Large intestine (tissue), 3 donors: ENCODE measurements around the gene ZNF366. TPM values are rescaled to one million over a fixed set of nuclear protein-coding genes. Genes with fewer than 3 reads are reported as not detected.

Experiments used
- DNase-seq, 2 donors: peaks; one replicate each; pipeline versions ENCODE4 v3.0.0 to v3.0.0-alpha.2; 2013
- H3K27ac ChIP-seq: one replicate; pipeline ENCODE4 v1.5.1; 2013; ENCODE audit warnings: low read length
- H3K27me3 ChIP-seq: 2 replicates; pipeline ENCODE4 v1.6.1; 2013; ENCODE audit warnings: low read length; ENCODE audit not compliant: control insufficient read depth, insufficient read depth
- H3K36me3 ChIP-seq: 2 replicates; pipeline ENCODE4 v1.6.1; 2013; ENCODE audit warnings: low read length; ENCODE audit not compliant: control insufficient read depth, insufficient read depth
- H3K4me1 ChIP-seq: one replicate; pipeline ENCODE4 v1.6.1; 2013; ENCODE audit warnings: low read length; ENCODE audit not compliant: control insufficient read depth, insufficient read depth
- H3K4me3 ChIP-seq: one replicate; pipeline ENCODE4 v1.5.1; 2013; ENCODE audit warnings: low read length
- H3K9me3 ChIP-seq: one replicate; pipeline ENCODE4 v1.6.1; 2013; ENCODE audit warnings: mild to moderate bottlenecking, low read depth, low read length, moderate library complexity; ENCODE audit not compliant: control insufficient read depth
- WGBS: methylation state at CpG from one replicate; pipeline ENCODE4 v1.1.5; 2013; ENCODE audit warnings: low lambda C conversion rate; ENCODE audit not compliant: insufficient coverage; 5-methylcytosine and 5-hydroxymethylcytosine counted together
- polyA plus RNA-seq: library from polyadenylated mRNA; unstranded; fragments of 120-200 nt; gene quantifications from one replicate; pipeline ENCODE4 v1.2.1, GENCODE V29; 2013

ZNF366 gene
- polyA plus RNA-seq, 1 donor, result 2.1 TPM

DNA sequence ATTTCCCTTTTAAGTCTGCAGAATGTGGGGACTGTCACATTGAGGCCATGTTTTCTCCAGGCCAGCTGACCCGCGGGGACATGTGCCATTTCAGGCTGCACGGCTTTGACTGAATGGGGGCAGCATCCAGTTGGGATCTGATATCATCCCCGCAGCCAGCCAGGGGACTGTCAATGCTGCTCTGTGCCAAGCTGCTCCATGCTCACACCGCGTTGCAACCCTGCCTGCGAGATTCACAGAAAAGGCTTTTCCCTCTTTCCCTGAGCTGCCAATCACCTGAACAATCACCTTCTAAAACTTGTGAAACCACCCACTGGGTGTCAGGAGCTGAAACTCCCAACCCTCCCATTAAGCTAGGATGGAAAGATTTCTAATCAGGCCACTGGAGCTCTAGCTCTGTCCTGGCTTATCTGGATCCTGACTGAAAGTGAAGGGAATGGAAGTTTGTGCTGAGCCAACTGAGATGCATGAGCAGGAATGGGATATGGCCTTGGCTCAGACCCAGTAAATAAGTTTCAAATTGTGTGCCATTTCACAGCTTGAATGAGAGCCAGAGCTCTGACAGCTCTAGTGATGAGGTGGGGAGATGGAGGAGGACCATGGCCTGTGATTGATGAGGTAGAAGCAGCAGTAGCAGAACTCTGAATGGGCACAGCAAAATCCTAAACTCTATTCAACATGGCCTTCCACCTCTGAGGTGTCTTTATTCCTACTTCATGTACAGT lies 34.5 kb upstream of the ZNF366 start:
- 67% methylated on average over 1 of the region's 7 CpGs for WGBS
- no peak overlapping the region for H3K4me3 ChIP-seq
- no peaks in the 10 kb centered on the region for H3K4me1 ChIP-seq

DNA sequence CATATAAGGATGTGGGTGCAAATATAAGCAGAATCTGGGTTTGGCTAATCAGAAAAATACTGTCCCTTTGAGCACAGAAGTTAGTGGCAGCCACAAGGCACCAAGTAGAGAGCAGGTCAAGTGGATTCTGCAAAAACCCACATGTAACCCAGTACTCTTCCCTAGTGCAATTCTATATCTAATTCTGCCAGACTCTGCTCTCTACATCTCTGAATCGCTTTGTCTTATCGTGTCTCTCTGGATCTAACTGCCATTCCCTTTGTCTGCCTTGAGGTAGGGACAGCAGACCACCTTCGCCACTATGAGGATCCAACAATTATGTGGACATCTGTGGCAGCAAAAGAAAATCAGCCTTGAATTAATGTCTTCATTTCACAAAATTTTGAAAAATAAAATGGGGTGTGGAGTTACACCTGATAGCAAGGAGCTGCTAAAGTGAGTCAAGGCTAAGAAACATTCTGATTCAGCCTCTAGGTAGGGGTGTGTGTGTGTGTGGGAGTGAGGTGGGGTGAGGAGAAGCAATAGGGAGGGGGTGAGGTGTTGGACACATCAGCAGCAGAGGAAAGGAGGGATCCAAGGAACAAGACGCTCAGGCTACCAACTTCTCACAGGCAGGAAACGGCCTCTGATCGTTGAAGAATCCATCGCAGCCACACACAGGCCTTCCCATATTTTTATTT lies 33.7 kb upstream of the ZNF366 start:
- Histone ChIP-seq H3K27me3 (no peaks in the 10 kb centered on the region), H3K36me3 (no peaks in the 10 kb centered on the region), H3K4me3 (no peak overlapping the region), H3K27ac (no peak overlapping the region), H3K4me1 (no peaks in the 10 kb centered on the region), H3K9me3 (no peaks in the 10 kb centered on the region)
- WGBS, result no CpG with 5 or more reads among the region's 7 CpGs
- no peak for DNase-seq

More for the DNA sequence above, 34.5 kb upstream of the ZNF366 start:
- H3K27ac ChIP-seq, result no peak overlapping the region
- H3K9me3 ChIP-seq, result no peaks in the 10 kb centered on the region
- DNase-seq, result no peak
- no peaks in the 10 kb centered on the region for H3K36me3 ChIP-seq
- no peaks in the 10 kb centered on the region for H3K27me3 ChIP-seq

DNA sequence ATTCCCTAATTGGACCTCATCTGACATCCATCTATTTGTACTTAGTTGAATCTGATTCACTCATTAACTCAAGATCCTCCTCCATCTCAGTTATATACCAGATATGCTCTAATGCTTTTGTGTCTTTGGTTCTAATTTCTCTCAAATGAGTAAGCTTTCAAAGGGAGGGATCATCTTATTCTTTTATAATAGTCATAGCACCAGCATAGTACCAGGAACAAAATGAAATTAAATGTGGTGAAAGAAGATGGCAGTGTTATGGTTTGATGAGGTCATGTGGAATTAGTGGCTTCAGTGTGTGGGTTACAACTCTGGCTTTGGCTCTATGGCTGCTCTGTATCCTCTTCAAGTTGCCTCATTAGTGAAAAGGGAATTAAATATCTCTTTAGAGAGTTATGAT lies 32.5 kb upstream of the ZNF366 start:
- H3K27ac ChIP-seq, result no peak overlapping the region
- H3K9me3 ChIP-seq, result no peaks in the 10 kb centered on the region
- DNase-seq, result no peak
- no peaks in the 10 kb centered on the region for H3K27me3 ChIP-seq
- no peaks in the 10 kb centered on the region for H3K4me1 ChIP-seq
- H3K36me3 ChIP-seq, result no peaks in the 10 kb centered on the region
- H3K4me3 ChIP-seq, result no peak overlapping the region

DNA sequence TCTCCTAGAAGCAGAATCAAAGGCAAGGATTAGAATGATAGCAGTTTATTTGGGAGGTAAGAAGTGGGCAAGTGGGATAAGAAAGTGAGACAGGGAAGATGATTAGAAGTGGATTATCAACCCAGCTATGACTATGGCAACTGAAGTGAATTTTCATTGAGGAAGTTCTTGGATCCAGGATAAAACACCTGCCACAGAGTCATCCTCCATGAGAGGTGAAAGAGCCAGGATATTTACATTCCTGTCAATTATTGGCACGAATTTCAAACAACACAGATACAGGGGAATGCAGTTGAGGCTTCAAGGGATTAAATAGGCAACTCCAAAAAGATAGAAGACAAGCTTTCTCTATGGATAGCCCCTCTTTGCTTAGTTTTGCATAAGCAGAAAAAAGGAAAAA lies 31.8 kb upstream of the ZNF366 start:
- no peak for DNase-seq
- no peak overlapping the region for H3K4me3 ChIP-seq
- 20% methylated on average over 1 of the region's 1 CpG for WGBS
- H3K27ac ChIP-seq, result no peak overlapping the region
- H3K36me3 ChIP-seq, result no peaks in the 10 kb centered on the region
- no peaks in the 10 kb centered on the region for H3K9me3 ChIP-seq
- no peaks in the 10 kb centered on the region for H3K27me3 ChIP-seq
- no peaks in the 10 kb centered on the region for H3K4me1 ChIP-seq

DNA sequence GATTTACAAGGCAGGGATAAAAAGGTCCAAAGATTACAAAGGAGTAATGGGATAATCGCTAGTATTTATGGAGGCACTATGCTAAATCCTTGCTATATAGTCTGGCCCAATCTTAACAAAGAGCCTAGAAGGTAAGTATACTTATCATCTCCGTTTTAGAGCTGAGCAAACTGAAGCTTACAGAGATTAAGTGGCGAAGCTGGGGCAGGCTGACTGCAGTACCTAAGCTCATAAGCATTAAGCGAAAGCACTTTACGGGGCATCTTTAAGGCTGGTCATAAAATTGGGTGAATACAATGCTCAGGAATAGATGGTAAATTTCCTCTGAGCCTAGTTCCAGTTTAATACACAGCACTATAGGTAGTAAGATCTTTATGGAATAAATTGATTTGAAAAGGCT lies 30.0 kb upstream of the ZNF366 start:
- Histone ChIP-seq H3K27me3 (no peaks in the 10 kb centered on the region), H3K4me1 (no peaks in the 10 kb centered on the region), H3K9me3 (no peaks in the 10 kb centered on the region), H3K36me3 (no peaks in the 10 kb centered on the region), H3K4me3 (no peak overlapping the region), H3K27ac (no peak overlapping the region)
- no CpG with 5 or more reads among the region's 5 CpGs for WGBS
- peak in 1 of 2 donors; percentile 31 for DNase-seq

DNA sequence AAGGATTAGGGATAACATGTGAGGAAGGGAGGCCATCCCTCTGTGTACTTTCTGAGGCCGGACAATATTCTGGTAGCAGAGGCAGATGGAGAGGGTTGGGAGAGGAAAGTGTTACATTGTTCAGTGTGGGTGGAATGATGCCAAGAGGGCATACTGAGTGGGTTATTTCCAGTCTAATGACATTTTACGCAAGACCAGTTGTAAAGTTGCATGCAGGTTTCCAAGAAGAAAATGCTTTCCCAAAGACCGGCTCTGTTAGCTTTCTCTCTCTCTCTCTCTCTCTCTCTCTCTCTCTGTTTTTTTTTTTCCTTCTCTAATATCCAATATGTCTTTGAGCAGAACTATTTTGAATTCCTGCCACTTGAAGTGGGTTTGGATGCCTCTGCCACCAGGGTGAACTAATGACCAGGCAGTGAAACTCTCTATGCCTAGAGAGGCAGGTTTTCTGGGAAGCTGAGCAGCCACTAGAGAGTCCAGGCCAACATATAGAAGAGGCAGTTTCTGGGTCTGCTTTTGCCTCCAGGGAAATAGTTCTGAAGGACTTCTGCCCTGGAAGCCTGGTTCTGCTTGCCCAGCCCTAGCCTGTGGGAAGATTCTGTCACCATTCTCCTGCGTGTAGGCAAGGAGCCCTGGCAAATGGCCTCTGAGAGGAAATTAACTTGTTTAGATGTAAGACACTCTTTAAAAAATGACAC lies 24.4 kb upstream of the ZNF366 start:
- no peaks in the 10 kb centered on the region for H3K27me3 ChIP-seq
- H3K4me3 ChIP-seq, result no peak overlapping the region
- H3K9me3 ChIP-seq, result no peaks in the 10 kb centered on the region
- peaks cover 8% of the 10 kb centered on the region for H3K4me1 ChIP-seq
- 50% methylated on average over 1 of the region's 4 CpGs for WGBS
- H3K27ac ChIP-seq, result peak overlapping the region; percentile 14
- H3K36me3 ChIP-seq, result no peaks in the 10 kb centered on the region
- DNase-seq, result peak; percentile 34 to 55

DNA sequence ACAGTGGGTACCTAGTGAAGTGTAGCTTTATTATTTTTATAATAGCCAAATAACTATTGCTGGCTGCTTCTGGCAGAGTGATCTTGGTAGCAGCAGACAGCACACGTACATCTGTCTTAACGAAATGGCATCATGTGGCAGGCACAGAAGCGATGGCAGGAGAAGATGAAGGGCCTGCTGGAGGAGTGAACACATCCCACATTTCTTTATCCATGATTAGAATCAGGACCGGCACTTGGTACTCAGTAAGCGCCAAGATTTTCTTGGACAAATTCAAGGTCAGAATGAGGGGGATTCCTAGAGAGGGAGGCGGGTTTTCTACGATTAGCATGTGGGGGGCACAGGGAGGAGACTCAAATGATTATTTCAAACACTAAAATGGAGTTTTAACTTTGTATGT lies 23.0 kb upstream of the ZNF366 start:
- no peaks in the 10 kb centered on the region for H3K27me3 ChIP-seq
- DNase-seq, result no peak
- H3K9me3 ChIP-seq, result no peaks in the 10 kb centered on the region
- 80% methylated on average over 3 of the region's 7 CpGs for WGBS
- peaks cover 11% of the 10 kb centered on the region for H3K4me1 ChIP-seq
- H3K27ac ChIP-seq, result no peak overlapping the region
- H3K4me3 ChIP-seq, result no peak overlapping the region
- H3K36me3 ChIP-seq, result no peaks in the 10 kb centered on the region

DNA sequence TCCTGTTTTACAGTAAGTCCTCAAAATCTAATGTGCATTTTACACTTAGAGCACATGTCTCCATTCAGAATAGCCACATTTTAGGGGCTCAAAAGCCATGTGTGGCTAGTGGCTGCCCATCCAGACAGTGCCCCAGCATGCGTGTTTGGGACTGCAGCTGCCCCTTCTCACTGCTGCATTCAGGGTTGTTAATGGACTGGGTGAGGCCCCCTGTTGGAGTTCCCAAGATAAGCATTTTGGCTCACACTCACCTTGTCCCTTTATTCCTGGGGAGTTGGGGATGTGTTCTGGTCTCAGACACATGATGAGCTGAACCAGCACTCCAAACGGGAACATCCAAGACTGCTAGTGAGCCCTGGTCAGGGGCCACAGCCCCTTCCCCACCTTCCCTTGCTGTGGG lies 22.2 kb upstream of the ZNF366 start:
- no CpG with 5 or more reads among the region's 2 CpGs for WGBS
- no peaks in the 10 kb centered on the region for H3K27me3 ChIP-seq
- peaks cover 11% of the 10 kb centered on the region for H3K4me1 ChIP-seq
- H3K27ac ChIP-seq, result no peak overlapping the region
- DNase-seq, result no peak
- no peaks in the 10 kb centered on the region for H3K36me3 ChIP-seq
- no peak overlapping the region for H3K4me3 ChIP-seq
- no peaks in the 10 kb centered on the region for H3K9me3 ChIP-seq

DNA sequence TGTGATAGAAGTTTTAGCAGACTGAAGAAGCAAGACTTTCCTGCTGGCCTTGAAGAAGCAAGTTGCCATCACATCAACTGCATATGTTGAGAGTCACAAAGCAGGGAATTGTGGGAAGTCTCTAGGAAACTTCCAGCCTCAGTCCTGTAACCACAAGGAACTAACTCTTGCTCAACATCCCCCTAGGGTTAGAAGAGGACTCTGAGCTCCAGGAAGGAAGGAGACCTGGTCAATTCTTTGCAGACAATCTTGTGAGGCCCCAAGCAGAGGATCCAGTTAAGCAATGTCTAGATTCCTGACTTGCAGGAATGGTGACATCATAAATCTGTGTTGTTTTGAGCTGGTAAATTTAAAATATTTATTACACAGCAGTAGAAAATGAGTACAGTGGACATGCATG lies 18.6 kb upstream of the ZNF366 start:
- peak; percentile 73 to 82 for DNase-seq
- Histone ChIP-seq H3K36me3 (no peaks in the 10 kb centered on the region), H3K4me1 (peaks cover 11% of the 10 kb centered on the region), H3K27ac (no peak overlapping the region), H3K4me3 (no peak overlapping the region), H3K9me3 (no peaks in the 10 kb centered on the region), H3K27me3 (no peaks in the 10 kb centered on the region)

DNA sequence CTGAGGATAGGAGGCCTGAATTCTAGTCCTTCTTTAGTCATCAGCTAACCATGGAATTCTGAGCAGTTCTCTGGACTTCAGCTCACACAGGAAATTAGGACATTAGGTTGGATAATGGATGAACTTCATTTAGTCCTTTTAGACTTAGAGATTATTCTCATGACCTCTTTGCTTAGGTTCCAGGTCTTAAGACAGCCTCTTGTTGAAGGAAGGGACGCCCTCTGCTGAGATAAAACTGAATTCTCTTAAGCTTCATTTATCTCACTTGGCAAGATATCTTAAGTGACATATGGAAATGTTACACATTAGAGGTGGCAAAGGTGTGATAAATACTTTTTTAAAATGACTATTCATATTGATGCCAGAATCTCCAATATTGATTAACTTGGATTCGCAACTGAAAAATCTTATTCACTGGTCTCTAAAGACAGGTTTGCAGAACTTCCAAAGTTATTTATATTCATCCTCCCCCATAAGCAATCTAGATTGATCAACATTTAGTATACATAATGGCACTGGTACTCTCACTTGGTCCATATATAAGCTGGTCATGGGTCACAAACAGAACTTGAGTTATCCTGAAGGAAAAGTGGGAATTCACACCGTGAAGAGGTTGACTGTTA lies 16.9 kb upstream of the ZNF366 start:
- no CpG with 5 or more reads among the region's 3 CpGs for WGBS
- no peak overlapping the region for H3K4me3 ChIP-seq
- H3K36me3 ChIP-seq, result no peaks in the 10 kb centered on the region
- H3K4me1 ChIP-seq, result peaks cover 11% of the 10 kb centered on the region
- H3K27me3 ChIP-seq, result no peaks in the 10 kb centered on the region
- H3K27ac ChIP-seq, result no peak overlapping the region
- peak; percentile 48 to 49 for DNase-seq
- H3K9me3 ChIP-seq, result no peaks in the 10 kb centered on the region
